Measurements from ENCODE around the gene FRMD3. TPM values are rescaled to one million over a fixed set of nuclear protein-coding genes. Genes with fewer than 3 reads are reported as not detected.

FRMD3 gene
- total RNA-seq, 1 donor from 2014 or later = 8.0 TPM

GRCh38 chr9:83448626-83449025 is 89.6 kb downstream of the FRMD3 start:
- Mint-ChIP-seq H3K27ac (no peak overlapping the region), H3K4me1 (ENCODE audit: unreplicated experiment) (no peaks in the 10 kb centered on the region), H3K9me3 (no peaks in the 10 kb centered on the region), H3K27me3 (no peaks in the 10 kb centered on the region), H3K4me3 (no peak overlapping the region), H3K36me3 (no peaks in the 10 kb centered on the region)
- no peak for DNase-seq (ENCODE audit: extremely low spot score, unreplicated experiment)
- no peak for TF ChIP-seq CTCF (conservative IDR thresholded peaks at IDR 0.05)

GRCh38 chr9:83447351-83447750 is 90.8 kb downstream of the FRMD3 start:
- Mint-ChIP-seq H3K27ac (no peak overlapping the region), H3K36me3 (no peaks in the 10 kb centered on the region), H3K9me3 (no peaks in the 10 kb centered on the region), H3K27me3 (no peaks in the 10 kb centered on the region), H3K4me3 (no peak overlapping the region), H3K4me1 (ENCODE audit: unreplicated experiment) (no peaks in the 10 kb centered on the region)
- DNase-seq (ENCODE audit: extremely low spot score, unreplicated experiment) = no peak
- TF ChIP-seq CTCF (conservative IDR thresholded peaks at IDR 0.05) = no peak

- Mint-ChIP-seq H3K36me3 (no peaks in the 10 kb centered on the region), H3K4me1 (ENCODE audit: unreplicated experiment) (peaks cover 5% of the 10 kb centered on the region), H3K4me3 (no peak overlapping the region), H3K27ac (no peak overlapping the region), H3K9me3 (no peaks in the 10 kb centered on the region), H3K27me3 (no peaks in the 10 kb centered on the region)
- TF ChIP-seq CTCF (conservative IDR thresholded peaks at IDR 0.05) = no peak
- DNase-seq (ENCODE audit: extremely low spot score, unreplicated experiment) = no peak
These were observed 92.4 kb downstream of the FRMD3 start for GRCh38 chr9:83445703-83446265.

- Mint-ChIP-seq H3K27me3 (no peaks in the 10 kb centered on the region), H3K9me3 (no peaks in the 10 kb centered on the region), H3K36me3 (no peaks in the 10 kb centered on the region), H3K4me3 (no peak overlapping the region), H3K4me1 (ENCODE audit: unreplicated experiment) (peaks cover 5% of the 10 kb centered on the region), H3K27ac (no peak overlapping the region)
- no peak for DNase-seq (ENCODE audit: extremely low spot score, unreplicated experiment)
- TF ChIP-seq CTCF (conservative IDR thresholded peaks at IDR 0.05) = no peak
These were observed 94.1 kb downstream of the FRMD3 start for GRCh38 chr9:83444110-83444509.

- peaks cover 9% of the 10 kb centered on the region for H3K4me1 Mint-ChIP-seq (ENCODE audit: unreplicated experiment)
- H3K9me3 Mint-ChIP-seq = no peaks in the 10 kb centered on the region
- H3K36me3 Mint-ChIP-seq = no peaks in the 10 kb centered on the region
- H3K27me3 Mint-ChIP-seq = no peaks in the 10 kb centered on the region
- TF ChIP-seq CTCF (conservative IDR thresholded peaks at IDR 0.05) = no peak
- H3K4me3 Mint-ChIP-seq = no peak overlapping the region
- DNase-seq (ENCODE audit: extremely low spot score, unreplicated experiment) = no peak
- H3K27ac Mint-ChIP-seq = no peak overlapping the region
These were observed 96.8 kb downstream of the FRMD3 start for GRCh38 chr9:83441390-83441789.

- DNase-seq (ENCODE audit: extremely low spot score, unreplicated experiment) = no peak
- TF ChIP-seq CTCF (conservative IDR thresholded peaks at IDR 0.05) = no peak
- Mint-ChIP-seq H3K4me3 (no peak overlapping the region), H3K4me1 (ENCODE audit: unreplicated experiment) (peaks cover 9% of the 10 kb centered on the region), H3K36me3 (no peaks in the 10 kb centered on the region), H3K27ac (no peak overlapping the region), H3K27me3 (no peaks in the 10 kb centered on the region), H3K9me3 (no peaks in the 10 kb centered on the region)
These were observed 97.6 kb downstream of the FRMD3 start for GRCh38 chr9:83440641-83441040.
